NCI-H2171 (cell line): ENCODE results near the gene LPCAT1.

Experiments
- DNase-seq: peaks from one replicate; lab custom pipeline; 2025; lab: John Stamatoyannopoulos, UW

The LPCAT1 gene

GRCh38 chr5:1444361-1445189 is 79.2 kb downstream of the LPCAT1 start:
- DNase-seq: no peak

DNA sequence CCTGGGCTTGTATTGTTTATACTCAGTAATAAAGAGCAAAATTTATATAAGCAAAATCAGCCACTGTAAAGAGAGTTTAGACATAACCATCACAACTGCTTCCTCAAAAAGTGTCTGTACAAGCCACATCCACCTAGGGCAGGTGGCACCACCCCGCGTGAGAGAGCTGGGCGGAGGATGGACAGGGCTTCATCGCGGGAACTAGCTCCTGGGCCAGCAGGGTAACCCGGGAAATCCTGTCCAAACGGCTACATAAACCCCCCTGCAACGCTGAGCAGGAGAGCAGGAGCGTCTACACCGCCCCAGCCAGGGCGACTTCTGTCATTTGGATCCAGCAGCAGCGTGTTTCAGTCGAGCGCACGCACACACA is 79.8 kb downstream of the LPCAT1 start:
- no peak for DNase-seq

- no peak for DNase-seq
These were observed 80.6 kb downstream of the LPCAT1 start for GRCh38 chr5:1443171-1443570.

GRCh38 chr5:1442222-1443145 is 81.3 kb downstream of the LPCAT1 start:
- no peak for DNase-seq

DNA sequence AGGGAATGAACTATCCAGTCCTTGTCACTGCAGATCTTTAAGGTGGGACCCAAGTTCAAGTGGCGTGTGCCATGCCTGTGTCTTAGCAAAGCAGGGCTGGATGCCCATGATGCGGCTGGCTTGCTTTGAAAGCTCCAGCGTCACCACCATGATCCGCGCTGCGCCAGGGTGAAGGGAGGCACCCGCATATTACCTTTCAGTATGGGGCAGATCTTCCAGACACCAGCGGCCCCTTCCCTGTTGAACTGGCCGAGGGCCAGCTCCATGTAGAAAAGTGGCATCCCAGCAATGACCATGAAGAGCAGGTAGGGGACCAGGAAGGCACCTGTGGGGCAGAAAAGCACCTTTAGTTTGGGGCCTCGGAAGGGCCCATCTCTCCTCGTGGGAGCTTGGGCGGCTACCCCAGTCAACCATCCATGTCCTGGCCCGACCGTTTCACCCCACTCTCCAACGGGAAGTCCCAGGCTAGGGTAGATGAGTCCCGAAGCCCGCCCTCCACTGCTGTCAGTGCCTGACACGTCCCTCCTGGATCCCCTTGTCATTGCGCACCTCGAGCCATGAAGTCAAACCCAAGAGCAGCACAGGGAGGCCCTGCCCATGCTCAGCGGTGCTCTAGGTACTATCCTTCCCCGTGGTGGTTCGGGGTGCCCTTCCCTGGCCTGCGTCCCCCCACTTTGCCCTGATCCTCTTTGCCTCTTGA is 82.4 kb downstream of the LPCAT1 start:
- no peak for DNase-seq

DNA sequence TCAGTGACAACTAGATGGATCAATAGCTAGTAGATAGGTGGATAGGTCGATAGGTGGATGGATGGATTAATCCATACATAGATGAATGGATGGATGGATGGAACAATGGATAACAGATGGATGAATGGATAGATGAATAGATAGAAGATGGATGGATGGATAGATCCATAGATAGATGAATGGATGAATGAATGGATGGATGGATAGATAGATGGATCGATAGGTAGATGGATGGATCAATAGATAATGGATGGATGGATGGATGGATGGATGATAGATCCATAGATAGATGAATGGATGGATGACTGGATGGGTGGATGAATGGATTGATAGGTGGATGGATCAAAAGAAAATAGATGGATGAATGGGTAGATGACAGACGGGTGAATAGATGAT is 83.7 kb downstream of the LPCAT1 start:
- DNase-seq: no peak

- DNase-seq: no peak
These were observed 84.2 kb downstream of the LPCAT1 start for GRCh38 chr5:1439388-1440097.

DNA sequence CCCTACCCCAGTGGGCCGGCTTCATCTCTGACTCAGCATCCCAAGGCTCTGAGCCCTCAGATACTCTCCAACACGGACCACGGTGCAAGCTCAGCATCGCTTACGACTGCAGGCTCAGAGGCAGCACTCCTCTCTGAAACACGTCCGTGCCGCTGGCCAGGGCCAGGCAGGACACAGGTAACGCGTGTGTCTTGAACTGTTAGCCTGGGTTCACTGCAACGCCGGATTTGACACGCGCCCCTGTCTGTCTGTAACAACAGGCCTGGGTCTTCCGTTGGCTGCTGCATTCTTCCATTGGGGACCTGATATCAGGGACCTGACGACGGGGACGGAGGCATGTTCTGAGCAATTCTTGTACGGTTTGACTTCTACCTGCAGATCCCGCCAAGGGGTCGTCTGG is 84.9 kb downstream of the LPCAT1 start:
- DNase-seq: no peak

DNA sequence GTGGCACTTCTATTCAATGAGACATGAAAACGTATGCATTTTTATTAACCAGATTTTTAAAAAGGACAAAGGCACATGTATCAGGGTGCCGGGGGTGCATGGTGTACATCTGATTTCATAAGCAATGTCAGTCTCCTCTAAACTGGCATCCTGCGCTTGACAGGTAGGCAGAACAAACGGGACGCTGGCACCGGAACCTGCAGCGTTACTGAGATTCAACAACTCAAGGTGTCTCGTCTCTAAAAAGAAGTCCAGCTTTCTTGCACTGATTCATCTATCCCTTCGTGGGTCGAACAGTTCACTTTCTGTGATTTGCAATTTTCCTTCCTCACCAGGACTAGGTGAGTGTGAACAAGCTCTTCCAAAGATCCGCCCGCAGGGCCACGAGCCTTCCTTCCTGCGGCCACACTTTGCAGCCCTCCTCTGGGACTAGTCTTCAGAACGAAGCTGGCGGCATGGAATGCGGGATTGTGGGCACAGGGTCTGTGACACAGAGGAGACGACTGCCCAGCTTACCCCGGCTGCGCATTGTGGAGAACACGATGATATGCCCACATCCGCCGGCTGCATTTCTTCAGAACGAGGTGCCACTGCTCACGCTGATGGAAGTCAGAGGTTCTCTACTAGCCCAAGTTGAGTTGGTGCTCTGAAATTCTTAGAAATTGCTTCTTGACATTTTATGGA is 85.7 kb downstream of the LPCAT1 start:
- no peak for DNase-seq

DNA sequence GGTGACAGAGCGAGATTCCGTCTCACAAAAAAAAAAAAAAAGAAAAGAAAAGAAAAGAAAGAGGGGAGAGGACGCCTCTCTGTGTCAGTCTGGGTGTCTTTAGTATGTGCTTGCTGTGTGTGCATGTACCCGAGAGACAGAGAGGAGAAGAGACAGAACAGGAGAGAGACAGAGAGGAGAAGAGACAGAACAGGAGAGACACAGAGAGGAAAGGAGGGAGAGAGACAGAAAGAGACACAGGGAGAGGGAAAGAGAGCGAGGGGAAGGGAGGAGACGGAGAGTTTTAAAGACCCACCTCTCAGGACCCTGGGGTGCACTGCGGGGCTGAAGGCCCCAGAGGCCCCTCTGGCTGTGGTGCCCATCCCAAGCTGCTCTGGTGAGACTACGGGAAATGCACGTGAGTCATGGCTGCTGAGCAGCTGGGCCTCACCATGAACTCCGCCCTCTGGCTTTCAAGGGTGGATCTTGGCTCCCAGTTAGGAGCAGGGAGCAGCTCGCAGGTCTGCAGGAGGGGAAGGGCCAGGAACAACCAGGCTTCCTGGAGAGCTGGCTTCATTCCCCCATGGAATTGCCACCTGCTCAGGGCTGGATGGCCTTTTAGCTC is 86.4 kb downstream of the LPCAT1 start:
- DNase-seq: peak; percentile 75

- DNase-seq: no peak
These were observed 87.1 kb downstream of the LPCAT1 start for GRCh38 chr5:1436681-1437080.

DNA sequence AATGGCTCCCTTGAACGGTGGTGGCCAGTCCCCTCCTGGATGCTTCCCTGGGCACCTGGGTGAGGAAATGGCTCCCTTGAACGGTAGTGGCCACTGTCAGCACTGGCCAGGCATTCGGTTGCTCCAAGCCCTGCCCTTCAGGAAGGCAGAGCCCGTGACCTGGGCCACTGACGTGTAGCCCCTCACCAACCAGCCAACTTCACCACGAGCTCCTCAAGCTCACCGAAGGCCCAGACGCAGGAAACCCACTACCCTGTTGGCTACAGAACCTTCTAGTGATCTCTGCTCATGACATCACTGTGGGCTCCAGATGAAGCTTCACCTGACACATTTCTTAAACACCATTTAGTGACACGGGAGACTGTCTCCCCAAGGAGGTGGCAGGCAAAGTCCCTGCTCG is 87.7 kb downstream of the LPCAT1 start:
- DNase-seq: no peak

DNA sequence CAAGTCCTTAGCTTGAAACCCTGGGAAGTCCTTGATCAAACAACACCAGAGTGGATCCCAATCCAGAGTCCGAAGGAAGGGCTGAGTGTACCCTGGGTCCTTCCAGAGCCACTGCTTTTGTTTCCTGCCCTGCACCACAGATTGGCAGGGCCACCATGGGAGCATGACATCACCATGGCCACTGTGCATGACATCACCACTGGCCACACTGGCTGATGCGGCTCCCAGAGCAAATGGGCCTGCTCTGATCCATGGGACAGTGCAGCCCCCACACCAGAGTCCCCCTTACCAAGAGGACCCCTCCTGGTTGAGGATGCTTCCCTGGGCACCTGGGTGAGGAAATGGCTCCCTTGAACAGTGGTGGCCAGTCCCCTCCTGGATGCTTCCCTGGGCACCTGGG is 88.4 kb downstream of the LPCAT1 start:
- DNase-seq: no peak

DNA sequence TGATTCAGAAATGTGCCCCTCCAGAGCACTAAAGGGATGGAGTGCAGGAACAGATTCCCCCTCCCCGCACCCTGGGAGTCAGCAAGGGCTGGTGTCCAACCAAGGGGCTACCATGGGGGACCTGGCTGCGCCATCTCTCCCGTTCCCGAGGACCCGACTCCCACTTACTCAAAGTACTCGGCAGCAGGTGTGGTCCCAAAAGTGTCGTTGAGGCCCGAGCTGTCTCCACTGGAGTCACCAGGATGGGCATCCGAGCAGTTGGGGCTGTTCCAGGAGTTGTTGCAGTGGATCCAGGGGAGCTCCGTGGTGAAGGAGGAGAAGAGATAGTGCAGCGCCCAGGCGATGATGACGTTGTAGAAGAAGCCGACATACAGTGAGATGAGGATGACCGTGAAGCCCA is 91.5 kb downstream of the LPCAT1 start:
- DNase-seq: no peak

DNA sequence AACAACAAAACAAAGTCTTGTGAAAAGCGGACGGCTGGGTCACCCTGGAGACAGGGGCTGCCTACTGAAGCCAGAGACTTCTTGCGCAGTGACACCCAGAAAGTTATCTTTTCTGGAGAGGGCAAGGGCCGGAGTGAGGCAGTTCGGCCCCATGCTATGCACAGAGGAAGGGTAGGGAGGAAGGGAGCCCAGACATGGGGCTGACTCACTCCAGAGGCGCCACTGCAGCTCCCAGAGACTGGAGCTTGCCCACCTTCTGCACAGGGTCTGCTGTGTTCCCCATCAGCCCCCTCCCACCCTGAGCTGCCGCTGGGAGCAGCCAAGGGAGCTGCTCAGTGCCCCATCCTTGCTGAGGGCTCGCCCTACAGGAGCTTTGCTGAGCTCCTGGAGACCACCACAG is 91.9 kb downstream of the LPCAT1 start:
- no peak for DNase-seq

- DNase-seq: no peak
These were observed 92.5 kb downstream of the LPCAT1 start for GRCh38 chr5:1431021-1431811.

GRCh38 chr5:1430121-1430795 is 93.5 kb downstream of the LPCAT1 start:
- DNase-seq: no peak

DNA sequence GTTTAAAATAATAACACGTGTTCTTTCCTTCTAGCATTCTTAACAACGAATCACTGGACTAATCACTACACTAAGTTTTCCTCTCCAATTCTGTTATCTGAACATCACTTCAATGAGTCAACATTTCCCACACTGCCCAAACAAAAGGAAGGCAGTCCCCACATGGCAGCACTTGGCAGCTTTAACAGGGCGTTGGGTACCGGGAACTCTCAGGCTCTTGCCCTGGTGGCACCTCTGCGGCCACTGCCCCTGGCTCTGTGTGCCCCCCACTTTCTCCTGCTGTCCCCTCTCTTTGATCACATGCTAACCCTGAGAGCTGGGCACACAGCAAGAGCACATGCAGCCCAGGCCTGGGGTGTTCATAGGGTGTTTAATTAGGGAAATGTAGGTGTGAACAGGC is 94.3 kb downstream of the LPCAT1 start:
- no peak for DNase-seq

DNA sequence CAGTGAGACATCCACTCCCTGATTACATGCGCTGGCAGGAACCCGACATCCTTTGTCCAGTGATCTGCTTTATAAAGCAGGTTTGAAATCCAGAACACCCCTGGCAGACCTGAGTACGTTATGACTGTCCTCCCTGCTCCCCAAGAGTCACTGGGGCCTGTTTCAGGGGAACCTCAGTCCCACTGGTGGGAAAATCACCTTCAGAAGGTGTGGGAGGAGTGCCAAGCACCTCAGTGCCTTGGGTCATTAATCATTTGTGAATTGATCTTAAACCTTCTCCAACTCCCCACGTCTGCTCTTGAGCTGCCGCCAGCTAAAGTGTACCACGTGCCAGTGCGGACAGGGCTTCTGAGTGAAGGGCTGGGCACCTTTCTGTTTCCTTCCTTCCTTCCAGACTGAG is 94.7 kb downstream of the LPCAT1 start:
- no peak for DNase-seq

DNA sequence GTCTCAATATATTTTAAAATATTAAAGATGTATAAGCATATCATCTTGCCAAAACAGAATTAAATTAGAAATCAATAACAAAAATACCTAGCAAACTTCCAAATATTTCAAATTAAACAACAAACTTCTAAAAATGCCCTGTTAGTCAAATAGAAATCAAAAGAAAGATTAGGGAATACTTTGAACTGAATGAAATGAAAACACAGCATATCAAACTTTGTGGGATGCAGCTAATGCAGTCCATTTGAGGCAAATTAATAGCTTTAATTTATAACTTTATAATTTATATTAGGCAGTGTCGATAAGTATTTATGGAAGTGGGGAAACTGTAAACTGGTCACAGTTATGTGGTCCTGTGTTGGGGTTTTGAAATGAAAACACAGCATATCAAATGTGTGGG is 95.7 kb downstream of the LPCAT1 start:
- DNase-seq: no peak
